Measurements from ENCODE around the gene CATSPERB.

- no peak for TF ChIP-seq POLR2A (IDR thresholded peaks at IDR 0.05)
- TF ChIP-seq, protein P1, sequence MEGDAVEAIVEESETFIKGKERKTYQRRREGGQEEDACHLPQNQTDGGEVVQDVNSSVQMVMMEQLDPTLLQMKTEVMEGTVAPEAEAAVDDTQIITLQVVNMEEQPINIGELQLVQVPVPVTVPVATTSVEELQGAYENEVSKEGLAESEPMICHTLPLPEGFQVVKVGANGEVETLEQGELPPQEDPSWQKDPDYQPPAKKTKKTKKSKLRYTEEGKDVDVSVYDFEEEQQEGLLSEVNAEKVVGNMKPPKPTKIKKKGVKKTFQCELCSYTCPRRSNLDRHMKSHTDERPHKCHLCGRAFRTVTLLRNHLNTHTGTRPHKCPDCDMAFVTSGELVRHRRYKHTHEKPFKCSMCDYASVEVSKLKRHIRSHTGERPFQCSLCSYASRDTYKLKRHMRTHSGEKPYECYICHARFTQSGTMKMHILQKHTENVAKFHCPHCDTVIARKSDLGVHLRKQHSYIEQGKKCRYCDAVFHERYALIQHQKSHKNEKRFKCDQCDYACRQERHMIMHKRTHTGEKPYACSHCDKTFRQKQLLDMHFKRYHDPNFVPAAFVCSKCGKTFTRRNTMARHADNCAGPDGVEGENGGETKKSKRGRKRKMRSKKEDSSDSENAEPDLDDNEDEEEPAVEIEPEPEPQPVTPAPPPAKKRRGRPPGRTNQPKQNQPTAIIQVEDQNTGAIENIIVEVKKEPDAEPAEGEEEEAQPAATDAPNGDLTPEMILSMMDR (IDR thresholded peaks at IDR 0.05): no peak
- no peak for TF ChIP-seq POLR2AphosphoS5 (IDR thresholded peaks at IDR 0.05)
Measured at GRCh38 chr14:91708795-91709194, 23.1 kb downstream of the CATSPERB start.

Data from transverse colon (tissue), 4 donors.